Measurements from ENCODE around the gene SORL1-AS1.

The SORL1-AS1 gene

GRCh38 chr11:121453589-121454299 lies 977 bp upstream of the SORL1-AS1 start:
- TF ChIP-seq CTCF (IDR thresholded peaks at IDR 0.05) (no peak), POLR2A (IDR thresholded peaks at IDR 0.05) (no peak)
- 78 to 83% methylated on average over 6 of the region's 6 CpGs for WGBS, 2 donors
- intact Hi-C loops (cut with DNase I; ENCODE audit: low total_unique reads): no loop called here
- no peak overlapping the region for H3K4me3 ChIP-seq (ENCODE audit: low read depth, poor library complexity, severe bottlenecking)
- DNase-seq (ENCODE audit: low spot score in 2 of 2): no peak

GRCh38 chr11:121451986-121452608 lies 670 bp downstream of the SORL1-AS1 start, which contains the start of gene SORL1:
Gene SORL1, plus strand, starts transcription at chr11:121452314. Its CDS starts 18 bp downstream, at chr11:121452332.
- TF ChIP-seq POLR2A (IDR thresholded peaks at IDR 0.05): no peak
- TF ChIP-seq CTCF (IDR thresholded peaks at IDR 0.05): no peak
- intact Hi-C loops (cut with DNase I; ENCODE audit: low total_unique reads): no loop called here
- peak within 1 kb of the TSS; percentile 53 for H3K4me3 ChIP-seq (ENCODE audit: low read depth, poor library complexity, severe bottlenecking)
- WGBS, 2 donors: 0% methylated on average over 30 to 35 of the region's 89 CpGs
- DNase-seq (ENCODE audit: low spot score in 2 of 2): peak in 1 of 2 donors; percentile 91

GRCh38 chr11:121451178-121451985 lies 1.4 kb downstream of the SORL1-AS1 start:
- 24% methylated on average over 22 of the region's 22 CpGs for WGBS, 2 donors
- DNase-seq (ENCODE audit: low spot score in 2 of 2): no peak
- H3K4me3 ChIP-seq (ENCODE audit: low read depth, poor library complexity, severe bottlenecking): no peak overlapping the region
- TF ChIP-seq POLR2A (IDR thresholded peaks at IDR 0.05) (no peak), CTCF (IDR thresholded peaks at IDR 0.05) (no peak)
- intact Hi-C loops (cut with DNase I; ENCODE audit: low total_unique reads): no loop called here

- 78 to 79% methylated on average over 1 of the region's 1 CpG for WGBS, 2 donors
- DNase-seq (ENCODE audit: low spot score in 2 of 2): no peak
- intact Hi-C loops (cut with DNase I; ENCODE audit: low total_unique reads): no loop called here
- TF ChIP-seq POLR2A (IDR thresholded peaks at IDR 0.05): no peak
- no peak for TF ChIP-seq CTCF (IDR thresholded peaks at IDR 0.05)
- no peak overlapping the region for H3K4me3 ChIP-seq (ENCODE audit: low read depth, poor library complexity, severe bottlenecking)
These were observed 2.4 kb downstream of the SORL1-AS1 start for GRCh38 chr11:121450401-121450800.

- WGBS, 2 donors: 98 to 100% methylated on average over 2 of the region's 2 CpGs
- TF ChIP-seq POLR2A (IDR thresholded peaks at IDR 0.05) (no peak), CTCF (IDR thresholded peaks at IDR 0.05) (no peak)
- intact Hi-C loops (cut with DNase I; ENCODE audit: low total_unique reads): no loop called here
- DNase-seq (ENCODE audit: low spot score in 2 of 2): no peak
- H3K4me3 ChIP-seq (ENCODE audit: low read depth, poor library complexity, severe bottlenecking): no peak overlapping the region
These were observed 3.1 kb downstream of the SORL1-AS1 start for GRCh38 chr11:121449626-121450025.

Data from lower leg skin (tissue), 4 donors.